ENCODE results near the gene ZNF101.

The ZNF101 gene

DNA sequence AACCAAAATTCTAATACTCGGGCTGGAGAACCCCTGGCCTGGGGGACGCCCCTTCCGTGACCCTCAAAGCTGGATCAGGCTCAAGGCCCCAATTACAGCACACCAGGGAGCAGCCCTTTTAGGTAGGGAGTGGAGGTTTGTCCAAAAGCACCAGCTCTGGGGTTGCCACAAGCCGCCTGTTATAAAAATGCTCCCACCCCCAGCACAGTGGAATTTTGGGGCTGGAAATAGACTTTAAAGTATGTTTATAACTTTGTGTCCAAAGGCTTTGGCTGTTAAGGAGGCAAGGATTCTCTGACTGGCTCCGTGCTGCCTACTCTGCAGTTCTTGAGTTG lies 24.6 kb upstream of the ZNF101 start:
- no peak overlapping the region for H3K9ac ChIP-seq (ENCODE audit: low read depth, low read length)

DNA sequence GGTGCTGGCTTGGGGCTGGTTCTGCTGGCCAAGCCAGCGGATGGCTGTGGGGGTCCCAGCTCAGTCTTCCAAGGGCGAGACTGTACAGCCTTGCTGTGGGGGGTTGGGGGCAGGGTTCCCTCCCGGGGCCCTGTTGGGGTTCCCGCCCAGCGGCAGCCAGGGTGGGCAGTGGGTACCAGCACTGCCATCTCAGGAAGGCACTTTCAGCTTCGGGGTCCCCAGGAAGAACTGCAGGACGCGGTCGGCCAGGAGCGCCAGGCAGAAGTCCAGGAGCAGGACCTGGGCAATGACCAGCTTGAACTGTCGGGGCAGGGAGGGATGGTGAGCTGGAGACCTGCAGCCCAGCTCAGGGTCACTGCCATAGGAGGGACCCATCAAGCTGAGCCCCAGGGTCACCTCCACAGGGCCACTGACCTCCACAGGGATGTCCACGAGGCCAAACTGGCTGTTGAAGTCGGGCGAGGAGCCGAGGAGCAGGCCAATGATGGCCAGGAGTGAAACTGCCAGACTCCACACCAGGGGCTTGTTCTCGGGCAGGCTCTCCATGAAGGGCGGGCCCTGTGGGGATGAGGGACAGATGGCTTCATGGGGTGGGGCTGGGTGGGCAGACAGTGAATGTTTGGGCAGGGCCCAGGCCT lies 23.3 kb upstream of the ZNF101 start:
- peaks cover 5% of the 10 kb centered on the region; the same call in 1 of the 2 replicates for H3K4me1 ChIP-seq (ENCODE audit: insufficient read depth, low read length)
- H3K4me3 ChIP-seq (ENCODE audit: low read length), result no peak overlapping the region
- H3K9me3 ChIP-seq (ENCODE audit: insufficient read depth, low read depth, low read length), result no peaks in the 10 kb centered on the region
- peaks cover 5% of the 10 kb centered on the region; the same call in 1 of the 2 replicates for H3K27me3 ChIP-seq (ENCODE audit: insufficient read depth, low read length)
- H3K27ac ChIP-seq (ENCODE audit: low read length), result no peak overlapping the region
- no peak overlapping the region for H3K9ac ChIP-seq (ENCODE audit: low read depth, low read length)
- peaks cover 56% of the 10 kb centered on the region for H3K36me3 ChIP-seq (ENCODE audit: insufficient read depth, low read depth, low read length)

More for the DNA sequence above, 24.6 kb upstream of the ZNF101 start:
- Histone ChIP-seq H3K27ac (ENCODE audit: low read length) (no peak overlapping the region), H3K4me3 (ENCODE audit: low read length) (no peak overlapping the region; the same call in 1 of the 2 replicates), H3K4me1 (ENCODE audit: insufficient read depth, low read length) (peaks cover 5% of the 10 kb centered on the region; the same call in 1 of the 2 replicates), H3K36me3 (ENCODE audit: insufficient read depth, low read depth, low read length) (peaks cover 44% of the 10 kb centered on the region), H3K9me3 (ENCODE audit: insufficient read depth, low read depth, low read length) (no peaks in the 10 kb centered on the region), H3K27me3 (ENCODE audit: insufficient read depth, low read length) (peaks cover 5% of the 10 kb centered on the region; the same call in 1 of the 2 replicates)

DNA sequence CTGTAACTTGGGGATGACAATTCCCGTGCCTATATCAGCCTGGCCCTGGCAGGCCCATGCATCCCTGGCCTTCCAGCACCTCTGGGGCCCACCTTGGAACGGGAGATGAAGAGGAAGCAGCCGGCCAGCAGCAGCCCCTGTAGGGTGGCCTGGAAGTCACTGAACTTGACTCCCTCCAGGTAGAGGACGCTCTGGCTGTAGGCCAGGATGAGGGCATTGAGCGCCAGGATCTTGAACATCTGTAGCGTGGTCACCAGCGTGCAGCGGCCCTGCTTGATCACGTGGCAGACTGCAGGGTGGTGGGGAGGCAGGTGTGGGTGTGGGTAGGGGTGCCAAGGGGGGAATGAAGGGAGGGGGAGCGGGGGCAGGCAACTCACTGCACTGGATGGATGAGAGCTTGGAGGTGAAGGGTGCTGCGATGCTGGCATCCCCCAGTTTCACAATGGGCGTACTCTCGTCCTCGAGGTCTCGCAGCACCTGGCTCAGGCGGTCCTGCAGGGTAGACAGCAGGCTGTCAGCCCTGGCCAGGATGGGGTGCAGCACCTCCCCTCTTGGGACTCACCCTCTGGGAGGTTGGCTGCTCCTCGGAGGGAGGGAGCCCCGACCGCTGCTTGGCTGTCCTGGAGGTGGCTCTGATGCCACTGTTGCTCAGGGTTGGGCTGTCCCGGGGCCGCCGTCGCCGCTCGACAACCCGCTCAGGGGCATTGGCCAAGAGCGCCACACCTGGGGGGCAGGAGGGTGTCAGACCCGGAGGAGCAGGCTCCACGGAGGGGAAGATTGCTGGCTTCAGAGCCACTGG lies 21.4 kb upstream of the ZNF101 start:
- Histone ChIP-seq H3K4me3 (ENCODE audit: low read length) (no peak overlapping the region), H3K4me1 (ENCODE audit: insufficient read depth, low read length) (peaks cover 5% of the 10 kb centered on the region; the same call in 1 of the 2 replicates), H3K9me3 (ENCODE audit: insufficient read depth, low read depth, low read length) (no peaks in the 10 kb centered on the region), H3K36me3 (ENCODE audit: insufficient read depth, low read depth, low read length) (peaks cover 75% of the 10 kb centered on the region), H3K9ac (ENCODE audit: low read depth, low read length) (no peak overlapping the region), H3K27me3 (ENCODE audit: insufficient read depth, low read length) (peaks cover 5% of the 10 kb centered on the region; the same call in 1 of the 2 replicates), H3K27ac (ENCODE audit: low read length) (no peak overlapping the region)

- H3K36me3 ChIP-seq (ENCODE audit: insufficient read depth, low read depth, low read length), result peaks cover 94% of the 10 kb centered on the region
- no peak overlapping the region for H3K4me3 ChIP-seq (ENCODE audit: low read length)
- H3K27ac ChIP-seq (ENCODE audit: low read length), result no peak overlapping the region
- H3K9ac ChIP-seq (ENCODE audit: low read depth, low read length), result no peak overlapping the region
- H3K9me3 ChIP-seq (ENCODE audit: insufficient read depth, low read depth, low read length), result no peaks in the 10 kb centered on the region
- H3K4me1 ChIP-seq (ENCODE audit: insufficient read depth, low read length), result no peaks in the 10 kb centered on the region
- no peaks in the 10 kb centered on the region for H3K27me3 ChIP-seq (ENCODE audit: insufficient read depth, low read length)
These were observed 19.5 kb upstream of the ZNF101 start for GRCh38 chr19:19649155-19649554.

DNA sequence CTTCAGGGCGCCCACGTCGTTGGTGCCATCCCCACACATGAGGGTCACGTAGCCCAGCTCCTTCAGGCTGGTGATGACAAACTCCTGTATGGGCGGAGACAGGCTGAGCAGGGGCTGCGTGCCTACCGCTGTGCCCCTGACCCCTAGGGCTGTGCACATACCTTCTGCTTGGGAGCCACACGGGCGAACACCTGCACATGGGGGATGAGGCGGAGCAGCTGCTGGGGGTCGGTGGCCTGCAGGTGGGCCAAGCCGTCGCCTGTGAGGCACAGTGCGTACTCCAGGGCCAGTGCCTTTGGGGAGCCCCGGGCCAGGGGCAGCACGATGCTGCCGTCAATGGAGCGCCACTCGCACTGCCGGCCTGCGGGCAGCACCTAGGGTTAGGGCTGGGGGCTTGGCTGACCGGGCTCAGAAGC lies 19.1 kb upstream of the ZNF101 start:
- no peak overlapping the region for H3K27ac ChIP-seq (ENCODE audit: low read length)
- no peak overlapping the region for H3K9ac ChIP-seq (ENCODE audit: low read depth, low read length)
- no peaks in the 10 kb centered on the region for H3K9me3 ChIP-seq (ENCODE audit: insufficient read depth, low read depth, low read length)
- peaks cover 97% of the 10 kb centered on the region for H3K36me3 ChIP-seq (ENCODE audit: insufficient read depth, low read depth, low read length)
- no peaks in the 10 kb centered on the region for H3K4me1 ChIP-seq (ENCODE audit: insufficient read depth, low read length)
- no peak overlapping the region for H3K4me3 ChIP-seq (ENCODE audit: low read length)
- no peaks in the 10 kb centered on the region for H3K27me3 ChIP-seq (ENCODE audit: insufficient read depth, low read length)

GRCh38 chr19:19650331-19650730 lies 18.3 kb upstream of the ZNF101 start:
- H3K9ac ChIP-seq (ENCODE audit: low read depth, low read length), result no peak overlapping the region
- peaks cover 97% of the 10 kb centered on the region for H3K36me3 ChIP-seq (ENCODE audit: insufficient read depth, low read depth, low read length)
- no peak overlapping the region for H3K27ac ChIP-seq (ENCODE audit: low read length)
- H3K9me3 ChIP-seq (ENCODE audit: insufficient read depth, low read depth, low read length), result no peaks in the 10 kb centered on the region
- H3K4me3 ChIP-seq (ENCODE audit: low read length), result no peak overlapping the region
- no peaks in the 10 kb centered on the region for H3K27me3 ChIP-seq (ENCODE audit: insufficient read depth, low read length)
- no peaks in the 10 kb centered on the region for H3K4me1 ChIP-seq (ENCODE audit: insufficient read depth, low read length)

DNA sequence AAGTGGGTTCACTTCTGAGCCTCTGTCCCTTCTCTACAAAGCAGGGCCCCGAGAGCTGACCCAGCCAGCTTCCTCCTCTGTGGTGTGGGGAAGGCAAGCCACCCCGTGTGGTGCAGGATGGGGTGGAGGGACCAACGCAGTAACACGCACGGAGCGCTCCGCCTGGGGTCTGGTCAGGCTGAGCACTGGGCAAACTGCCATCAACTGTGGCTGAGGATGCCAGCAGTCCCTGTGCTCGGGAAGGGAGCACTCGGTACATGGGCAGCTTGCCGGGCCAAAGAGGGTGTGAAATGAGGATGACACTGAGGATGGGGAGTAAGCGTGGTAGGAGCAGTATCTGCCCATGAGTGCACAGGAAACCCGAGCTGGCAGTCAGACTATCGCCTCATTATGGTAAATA lies 17.6 kb upstream of the ZNF101 start:
- no peaks in the 10 kb centered on the region for H3K4me1 ChIP-seq (ENCODE audit: insufficient read depth, low read length)
- H3K27ac ChIP-seq (ENCODE audit: low read length), result no peak overlapping the region

DNA sequence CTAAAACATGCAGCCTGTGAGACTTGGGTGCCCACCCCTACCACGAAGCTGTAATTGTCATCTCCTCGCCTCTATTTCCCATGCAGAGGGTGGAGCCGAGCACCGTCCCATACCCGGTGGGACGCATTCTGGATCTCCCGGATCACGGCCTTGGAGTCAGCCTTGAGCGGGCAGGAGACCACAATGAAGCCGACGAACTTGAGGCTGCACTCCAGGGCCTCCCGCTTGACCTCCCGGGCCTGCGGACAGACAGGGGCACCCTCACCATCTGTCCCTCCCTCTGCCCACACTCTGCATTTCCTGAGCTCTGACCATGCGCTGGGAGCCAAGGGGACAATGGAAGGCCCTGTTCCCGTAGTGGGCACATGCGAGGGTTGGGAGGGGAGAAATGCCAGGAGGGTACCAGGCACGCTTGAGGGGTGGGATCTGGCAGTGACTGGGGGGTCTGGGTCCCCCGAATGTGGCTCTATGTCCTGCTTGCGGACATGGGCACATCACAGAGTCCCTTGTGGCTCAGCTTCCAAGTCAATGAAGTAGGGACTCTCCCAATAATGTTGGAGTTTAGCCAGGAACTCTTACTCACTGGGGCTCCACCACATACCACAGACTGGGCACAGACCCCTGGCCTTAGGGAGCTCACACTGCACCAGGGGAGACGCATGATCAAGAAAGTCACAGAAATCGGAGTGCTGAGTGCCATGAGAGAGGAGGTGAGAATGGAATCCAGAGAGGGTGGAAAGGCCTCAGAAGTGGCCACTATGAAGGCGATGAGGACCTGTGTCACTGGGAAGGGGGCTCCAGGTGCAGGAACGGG lies 15.9 kb upstream of the ZNF101 start:
- Histone ChIP-seq H3K4me3 (ENCODE audit: low read length) (no peak overlapping the region), H3K9ac (ENCODE audit: low read depth, low read length) (no peak overlapping the region), H3K9me3 (ENCODE audit: insufficient read depth, low read depth, low read length) (no peaks in the 10 kb centered on the region), H3K27ac (ENCODE audit: low read length) (no peak overlapping the region), H3K27me3 (ENCODE audit: insufficient read depth, low read length) (no peaks in the 10 kb centered on the region), H3K4me1 (ENCODE audit: insufficient read depth, low read length) (no peaks in the 10 kb centered on the region), H3K36me3 (ENCODE audit: insufficient read depth, low read depth, low read length) (peaks cover 97% of the 10 kb centered on the region)

More for the DNA sequence above, 17.6 kb upstream of the ZNF101 start:
- Histone ChIP-seq H3K36me3 (ENCODE audit: insufficient read depth, low read depth, low read length) (peaks cover 97% of the 10 kb centered on the region), H3K9ac (ENCODE audit: low read depth, low read length) (no peak overlapping the region), H3K27me3 (ENCODE audit: insufficient read depth, low read length) (no peaks in the 10 kb centered on the region), H3K9me3 (ENCODE audit: insufficient read depth, low read depth, low read length) (no peaks in the 10 kb centered on the region), H3K4me3 (ENCODE audit: low read length) (no peak overlapping the region)

DNA sequence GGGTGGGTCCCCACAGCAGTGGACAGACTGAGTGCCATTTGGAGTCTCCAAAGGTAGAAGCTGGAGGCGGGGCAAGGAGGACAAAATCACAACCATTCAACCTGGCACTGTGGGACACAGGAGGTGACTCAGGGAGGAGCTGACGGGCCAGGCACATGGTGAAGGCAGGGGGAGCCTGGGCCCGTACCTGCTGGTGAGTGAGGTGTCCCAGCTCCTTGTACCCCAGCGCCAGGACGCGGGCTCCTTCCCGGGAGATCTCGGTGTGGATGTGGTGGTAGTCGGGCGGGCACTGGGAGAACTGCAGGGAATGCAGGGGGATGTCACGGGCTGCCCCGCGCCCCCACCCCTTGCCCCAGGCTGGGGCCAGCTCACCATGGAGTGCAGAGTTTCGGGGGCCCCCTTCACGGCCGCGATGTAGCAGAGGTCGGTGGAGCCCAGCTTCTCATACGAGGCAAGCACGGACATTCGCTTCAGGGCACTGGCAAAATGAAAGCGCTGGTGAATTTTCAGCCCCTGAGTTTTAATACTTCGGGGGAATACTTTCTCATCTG lies 15.0 kb upstream of the ZNF101 start:
- Histone ChIP-seq H3K9me3 (ENCODE audit: insufficient read depth, low read depth, low read length) (no peaks in the 10 kb centered on the region), H3K4me3 (ENCODE audit: low read length) (no peak overlapping the region), H3K9ac (ENCODE audit: low read depth, low read length) (no peak overlapping the region), H3K27ac (ENCODE audit: low read length) (no peak overlapping the region), H3K27me3 (ENCODE audit: insufficient read depth, low read length) (no peaks in the 10 kb centered on the region), H3K4me1 (ENCODE audit: insufficient read depth, low read length) (no peaks in the 10 kb centered on the region), H3K36me3 (ENCODE audit: insufficient read depth, low read depth, low read length) (peaks cover 97% of the 10 kb centered on the region)

- peaks cover 97% of the 10 kb centered on the region for H3K36me3 ChIP-seq (ENCODE audit: insufficient read depth, low read depth, low read length)
These were observed 14.2 kb upstream of the ZNF101 start for GRCh38 chr19:19654441-19654840.

DNA sequence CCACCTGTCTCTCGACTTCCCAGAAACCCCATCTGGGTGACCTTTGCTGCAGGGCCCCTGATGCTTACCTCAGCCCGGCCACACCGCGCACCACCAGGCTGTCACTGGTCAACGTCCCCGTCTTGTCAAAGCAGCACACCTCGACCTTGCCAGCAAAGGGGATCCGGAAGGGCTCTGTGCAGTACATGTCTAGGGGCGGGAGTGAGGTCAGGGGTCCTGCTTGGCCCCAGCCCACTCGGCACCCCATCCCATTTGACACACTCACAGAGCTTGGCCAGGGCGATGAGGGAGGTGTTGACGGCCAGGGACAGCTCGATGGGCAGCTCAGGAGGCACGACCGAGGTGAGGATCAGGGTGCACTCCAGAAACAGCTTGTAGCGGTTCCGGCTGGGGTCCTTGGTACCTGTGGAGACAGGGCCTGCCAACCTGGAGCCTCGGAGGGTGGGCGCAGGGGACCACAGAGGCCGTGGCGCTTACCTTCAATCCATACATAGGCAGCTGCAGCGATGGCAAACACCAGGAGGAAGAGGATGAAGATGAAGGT lies 13.5 kb upstream of the ZNF101 start:
- Histone ChIP-seq H3K4me1 (ENCODE audit: insufficient read depth, low read length) (no peaks in the 10 kb centered on the region), H3K4me3 (ENCODE audit: low read length) (no peak overlapping the region), H3K9me3 (ENCODE audit: insufficient read depth, low read depth, low read length) (no peaks in the 10 kb centered on the region), H3K9ac (ENCODE audit: low read depth, low read length) (no peak overlapping the region), H3K27me3 (ENCODE audit: insufficient read depth, low read length) (no peaks in the 10 kb centered on the region), H3K36me3 (ENCODE audit: insufficient read depth, low read depth, low read length) (peaks cover 98% of the 10 kb centered on the region), H3K27ac (ENCODE audit: low read length) (no peak overlapping the region)

More at GRCh38 chr19:19654441-19654840, 14.2 kb upstream of the ZNF101 start:
- Histone ChIP-seq H3K4me3 (ENCODE audit: low read length) (no peak overlapping the region), H3K27me3 (ENCODE audit: insufficient read depth, low read length) (no peaks in the 10 kb centered on the region), H3K9me3 (ENCODE audit: insufficient read depth, low read depth, low read length) (no peaks in the 10 kb centered on the region), H3K9ac (ENCODE audit: low read depth, low read length) (no peak overlapping the region), H3K27ac (ENCODE audit: low read length) (no peak overlapping the region), H3K4me1 (ENCODE audit: insufficient read depth, low read length) (no peaks in the 10 kb centered on the region)
